Measurements from ENCODE around the gene KCNAB1. TPM values are rescaled to one million over a fixed set of nuclear protein-coding genes. Genes with fewer than 3 reads are reported as not detected.
A peak's percentile ranks its signal among the peaks of the same experiment; 100 is the strongest.

The KCNAB1 gene
- total RNA-seq, 1 donor from 2014 or later: 3.2 TPM

GRCh38 chr3:156455839-156456238 is 335.5 kb downstream of the KCNAB1 start:
- ATAC-seq (no peak), DNase-seq (no peak)
- H3K27ac ChIP-seq: no peak overlapping the region
- H3K9me3 ChIP-seq: no peaks in the 10 kb centered on the region
- H3K27me3 ChIP-seq: no peaks in the 10 kb centered on the region
- no peak overlapping the region for H3K4me3 ChIP-seq
- intact Hi-C loops (cut with DNase I): no loop called here
- no peaks in the 10 kb centered on the region for H3K4me1 ChIP-seq
- H3K36me3 ChIP-seq: no peaks in the 10 kb centered on the region
- no peak for TF ChIP-seq CTCF (IDR thresholded peaks at IDR 0.05)

GRCh38 chr3:156456771-156457224 is 336.4 kb downstream of the KCNAB1 start:
- intact Hi-C loops (cut with DNase I): no loop called here
- no peak overlapping the region for H3K27ac ChIP-seq
- no peaks in the 10 kb centered on the region for H3K9me3 ChIP-seq
- H3K4me3 ChIP-seq: no peak overlapping the region
- DNase-seq (no peak), ATAC-seq (no peak)
- no peak for TF ChIP-seq CTCF (IDR thresholded peaks at IDR 0.05)
- no peaks in the 10 kb centered on the region for H3K4me1 ChIP-seq
- no peaks in the 10 kb centered on the region for H3K27me3 ChIP-seq
- no peaks in the 10 kb centered on the region for H3K36me3 ChIP-seq

- Histone ChIP-seq H3K4me3 (no peak overlapping the region), H3K4me1 (no peaks in the 10 kb centered on the region), H3K27me3 (no peaks in the 10 kb centered on the region), H3K36me3 (no peaks in the 10 kb centered on the region), H3K9me3 (no peaks in the 10 kb centered on the region), H3K27ac (no peak overlapping the region)
- no peak for DNase-seq
- intact Hi-C loops (cut with DNase I): no loop called here
- no peak for TF ChIP-seq CTCF (IDR thresholded peaks at IDR 0.05)
- no peak for ATAC-seq
Measured at GRCh38 chr3:156459434-156459833, 339.1 kb downstream of the KCNAB1 start.

GRCh38 chr3:156460206-156460611 is 339.8 kb downstream of the KCNAB1 start:
- no peaks in the 10 kb centered on the region for H3K36me3 ChIP-seq
- H3K27ac ChIP-seq: no peak overlapping the region
- TF ChIP-seq CTCF (IDR thresholded peaks at IDR 0.05): no peak
- H3K4me1 ChIP-seq: no peaks in the 10 kb centered on the region
- ATAC-seq: peak; percentile 79
- intact Hi-C loops (cut with DNase I): no loop called here
- H3K9me3 ChIP-seq: no peaks in the 10 kb centered on the region
- H3K4me3 ChIP-seq: no peak overlapping the region
- no peaks in the 10 kb centered on the region for H3K27me3 ChIP-seq
- DNase-seq: no peak

GRCh38 chr3:156461889-156462288 is 341.5 kb downstream of the KCNAB1 start:
- no peaks in the 10 kb centered on the region for H3K36me3 ChIP-seq
- intact Hi-C loops (cut with DNase I): no loop called here
- DNase-seq (no peak), ATAC-seq (no peak)
- no peaks in the 10 kb centered on the region for H3K4me1 ChIP-seq
- H3K27me3 ChIP-seq: no peaks in the 10 kb centered on the region
- no peaks in the 10 kb centered on the region for H3K9me3 ChIP-seq
- no peak overlapping the region for H3K4me3 ChIP-seq
- TF ChIP-seq CTCF (IDR thresholded peaks at IDR 0.05): no peak
- no peak overlapping the region for H3K27ac ChIP-seq

- DNase-seq: no peak
- Histone ChIP-seq H3K27me3 (no peaks in the 10 kb centered on the region), H3K4me3 (no peak overlapping the region), H3K4me1 (no peaks in the 10 kb centered on the region), H3K27ac (no peak overlapping the region), H3K9me3 (no peaks in the 10 kb centered on the region), H3K36me3 (no peaks in the 10 kb centered on the region)
- TF ChIP-seq CTCF (IDR thresholded peaks at IDR 0.05): no peak
- intact Hi-C loops (cut with DNase I): no loop called here
- no peak for ATAC-seq
Measured at GRCh38 chr3:156463123-156463522, 342.7 kb downstream of the KCNAB1 start.
